PC-3 (cell line): ENCODE data around the gene SLC38A9. TPM values are rescaled to one million over a fixed set of nuclear protein-coding genes. Genes with fewer than 3 reads are reported as not detected.
A peak's percentile ranks its signal among the peaks of the same experiment; 100 is the strongest.

ENCODE experiments used
- ATAC-seq: fragments of 200-7000 bp; cut with Tn5 transposase; 2 replicates; pipeline ENCODE4 v1.9.1; 2020; ENCODE audit warnings: mild to moderate bottlenecking, moderate library complexity
- BruUV-seq: library from RNA; stranded (reverse); fragments of 400-500 nt; replicated peaks from 2 replicates; lab custom pipeline; 2021; lab: Mats Ljungman, UMichigan
- CTCF ChIA-PET: fragments of 300-600 bp; sonication (Branson Sonifier 250); formaldehyde crosslinking; loops from one replicate; lab custom pipeline; 2022; ENCODE audit warnings: antibody characterized with exemption; lab: Charles Lee
- POLR2A ChIA-PET: fragments of 300-600 bp; sonication (Branson Sonifier 250); formaldehyde crosslinking; loops from one replicate; lab custom pipeline; 2022; ENCODE audit warnings: antibody characterized with exemption; ENCODE audit not compliant: unreplicated experiment; lab: Charles Lee
- DNase-seq: peaks from one replicate; pipeline ENCODE4 v3.0.0-alpha.2; 2015
- H2AFZ ChIP-seq: fragments of 300-600 bp; sonication (generic); 2 replicates; pipeline ENCODE4 v1.6.0; 2016; ENCODE audit warnings: antibody characterized with exemption, low read length
- H3F3A ChIP-seq: fragments of 300-600 bp; sonication (generic); one replicate; pipeline ENCODE4 v1.6.0; 2017; ENCODE audit warnings: antibody characterized with exemption, low read length, control low read depth, mild to moderate bottlenecking; ENCODE audit not compliant: unreplicated experiment
- H3K27ac ChIP-seq: fragments of 300-600 bp; sonication (generic); 2 replicates; pipeline ENCODE4 v1.5.1; 2016; ENCODE audit warnings: mild to moderate bottlenecking, low read length
- H3K27me3 ChIP-seq: fragments of 300-600 bp; sonication (generic); 2 replicates; pipeline ENCODE4 v1.6.1; 2016; ENCODE audit warnings: low read length, mixed read lengths
- H3K36me3 ChIP-seq: fragments of 300-600 bp; sonication (generic); 2 replicates; pipeline ENCODE4 v1.6.1; 2016; ENCODE audit warnings: low read depth, mixed run types, low read length, mixed read lengths
- H3K4me1 ChIP-seq: fragments of 300-600 bp; sonication (generic); 2 replicates; pipeline ENCODE4 v1.5.1; 2016; ENCODE audit warnings: low read length; ENCODE audit not compliant: insufficient read depth
- H3K4me2 ChIP-seq: fragments of 300-600 bp; sonication (generic); 2 replicates; pipeline ENCODE4 v1.6.0; 2016; ENCODE audit warnings: low read length
- H3K4me3 ChIP-seq: fragments of 300-600 bp; sonication (generic); 2 replicates; pipeline ENCODE4 v1.5.1; 2016; ENCODE audit warnings: mild to moderate bottlenecking, low read length, mixed read lengths
- H3K79me2 ChIP-seq: fragments of 300-600 bp; sonication (generic); 2 replicates; pipeline ENCODE4 v1.6.1; 2017; ENCODE audit warnings: low read length, mixed read lengths
- H3K9ac ChIP-seq: fragments of 300-600 bp; sonication (generic); 2 replicates; pipeline ENCODE4 v1.6.0; 2016; ENCODE audit warnings: mild to moderate bottlenecking, low read length
- H3K9me2 ChIP-seq: fragments of 300-600 bp; sonication (generic); replicated peaks from 2 replicates; pipeline ENCODE4 v1.6.1; 2016; ENCODE audit warnings: mixed run types, low read length, mixed read lengths
- H3K9me3 ChIP-seq: fragments of 300-600 bp; sonication (generic); 2 replicates; pipeline ENCODE4 v1.6.1; 2016; ENCODE audit warnings: low read length, mixed read lengths
- H4K20me1 ChIP-seq: fragments of 300-600 bp; sonication (generic); 2 replicates; pipeline ENCODE4 v1.6.1; 2016; ENCODE audit warnings: low read length, mixed read lengths
- EZH2 ChIP-seq: fragments of 300-600 bp; sonication (generic); IDR thresholded peaks from one replicate; pipeline ENCODE4 v1.6.1; 2017; ENCODE audit warnings: antibody characterized with exemption, mild to moderate bottlenecking, low read length; ENCODE audit not compliant: unreplicated experiment
- EZH2phosphoT487 ChIP-seq: fragments of 300-600 bp; sonication (generic); IDR thresholded peaks from 2 replicates; pipeline ENCODE4 v1.6.1; 2018; ENCODE audit warnings: mild to moderate bottlenecking, antibody characterized with exemption, low read length, borderline replicate concordance
- intact Hi-C: fragments of 100-400 bp; cut with micrococcal nuclease; formaldehyde crosslinking; loops from 2 replicates; pipeline ENCODE4 v1.9.0; 2023
- total RNA-seq: library from RNA; depleted of rRNA; stranded (reverse); fragments of >200 nt; gene quantifications from 2 replicates; pipeline ENCODE4 v1.2.3, GENCODE V29; 2014
- TF ChIP-seq, protein P1 (sequence below): fragments of 300-600 bp; sonication (generic); conservative IDR thresholded peaks from 2 replicates; pipeline ENCODE4 v1.5.1; 2017; ENCODE audit warnings: antibody characterized with exemption, low read depth, mild to moderate bottlenecking, low read length

Gene SLC38A9
- total RNA-seq, 1 experiment from 2014 or later, result 12.9 TPM

DNA sequence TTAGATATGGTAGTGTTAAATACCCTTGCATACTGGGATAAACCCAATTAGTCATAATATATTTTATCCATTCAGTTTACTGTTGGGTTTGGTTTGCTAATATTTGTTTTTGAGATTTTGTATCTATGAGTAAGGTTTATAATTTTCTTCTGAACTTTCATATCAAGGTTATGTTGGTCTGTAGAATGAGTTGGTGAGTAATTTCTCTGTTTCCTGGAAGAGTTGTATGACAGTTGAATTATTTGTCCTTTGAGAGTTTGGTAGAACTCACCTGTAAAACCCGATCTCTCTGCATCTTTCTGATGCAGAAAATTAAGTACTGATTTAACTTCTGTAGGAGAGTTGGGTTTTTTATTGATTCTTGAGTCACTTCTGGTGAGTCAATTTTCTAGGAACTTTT is 46.1 kb upstream of the SLC38A9 start:
- Histone ChIP-seq H3K36me3 (no peaks in the 10 kb centered on the region), H3K9ac (0 out of 2 replicates have a peak overlapping the region, but pooled peaks have one; percentile 30), H3K9me3 (no peaks in the 10 kb centered on the region), H3K79me2 (no peaks in the 10 kb centered on the region), H3K4me3 (no peak overlapping the region; the same call in 1 of the 2 replicates), H3K9me2 (no peaks in the 10 kb centered on the region), H3F3A (peaks cover 12% of the 10 kb centered on the region), H3K27me3 (no peaks in the 10 kb centered on the region), H3K27ac (peak overlapping the region; percentile 90), H4K20me1 (no peaks in the 10 kb centered on the region), H3K4me1 (peaks cover 36% of the 10 kb centered on the region), H3K4me2 (peak overlapping the region; percentile 72), H2AFZ (0 out of 2 replicates have a peak overlapping the region, but pooled peaks have one; percentile 29)
- intact Hi-C loops, result loop anchor here (2.0 to 10.0 kb wide), 3 partner anchors 49 to 164 kb away; partner anchors contain the start of gene IL31RA
- ATAC-seq (peak; percentile 78), DNase-seq (peak; percentile 77)
- ChIA-PET CTCF (no interaction called here), POLR2A (no interaction called here)
- no TSS peak for BruUV-seq
- no peak for TF ChIP-seq EZH2
- TF ChIP-seq EZH2phosphoT487, result no peak
- TF ChIP-seq, protein P1, sequence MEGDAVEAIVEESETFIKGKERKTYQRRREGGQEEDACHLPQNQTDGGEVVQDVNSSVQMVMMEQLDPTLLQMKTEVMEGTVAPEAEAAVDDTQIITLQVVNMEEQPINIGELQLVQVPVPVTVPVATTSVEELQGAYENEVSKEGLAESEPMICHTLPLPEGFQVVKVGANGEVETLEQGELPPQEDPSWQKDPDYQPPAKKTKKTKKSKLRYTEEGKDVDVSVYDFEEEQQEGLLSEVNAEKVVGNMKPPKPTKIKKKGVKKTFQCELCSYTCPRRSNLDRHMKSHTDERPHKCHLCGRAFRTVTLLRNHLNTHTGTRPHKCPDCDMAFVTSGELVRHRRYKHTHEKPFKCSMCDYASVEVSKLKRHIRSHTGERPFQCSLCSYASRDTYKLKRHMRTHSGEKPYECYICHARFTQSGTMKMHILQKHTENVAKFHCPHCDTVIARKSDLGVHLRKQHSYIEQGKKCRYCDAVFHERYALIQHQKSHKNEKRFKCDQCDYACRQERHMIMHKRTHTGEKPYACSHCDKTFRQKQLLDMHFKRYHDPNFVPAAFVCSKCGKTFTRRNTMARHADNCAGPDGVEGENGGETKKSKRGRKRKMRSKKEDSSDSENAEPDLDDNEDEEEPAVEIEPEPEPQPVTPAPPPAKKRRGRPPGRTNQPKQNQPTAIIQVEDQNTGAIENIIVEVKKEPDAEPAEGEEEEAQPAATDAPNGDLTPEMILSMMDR, result no peak

DNA sequence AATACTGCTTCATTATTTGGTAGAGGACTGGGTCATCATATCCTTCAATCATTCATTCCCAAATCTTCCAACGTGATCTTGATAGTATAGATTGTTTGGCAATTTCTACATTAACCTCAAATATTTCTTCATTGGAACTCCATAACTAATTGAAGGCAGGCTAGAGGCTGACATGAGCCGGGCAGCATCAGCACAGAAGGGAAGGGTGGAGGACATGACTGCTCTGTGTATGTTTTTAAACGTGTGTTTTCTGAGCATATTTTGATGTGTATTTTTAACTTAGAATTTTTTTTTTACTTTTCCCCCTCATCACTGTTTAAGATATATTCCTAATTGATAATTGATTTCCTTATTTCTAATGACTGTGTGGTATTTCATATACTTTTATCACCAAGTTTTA is 38.4 kb upstream of the SLC38A9 start:
- ATAC-seq (no peak), DNase-seq (no peak)
- Histone ChIP-seq H3K27me3 (no peaks in the 10 kb centered on the region), H3K9me2 (no peaks in the 10 kb centered on the region), H3K27ac (no peak overlapping the region), H3K4me2 (no peak overlapping the region), H3K79me2 (no peaks in the 10 kb centered on the region), H3K36me3 (no peaks in the 10 kb centered on the region), H3K4me1 (0 out of 2 replicates have a peak, but pooled peaks cover 4% of the 10 kb centered on the region), H4K20me1 (no peaks in the 10 kb centered on the region), H3K9me3 (no peaks in the 10 kb centered on the region), H3F3A (no peaks in the 10 kb centered on the region), H3K9ac (no peak overlapping the region), H3K4me3 (no peak overlapping the region), H2AFZ (no peak overlapping the region)
- BruUV-seq, result no TSS peak
- intact Hi-C loops, result loop anchor here (10.0 kb wide), 1 partner anchor 104 kb away; the partner anchor contains the start of gene IL31RA
- ChIA-PET CTCF (no interaction called here), POLR2A (no interaction called here)
- TF ChIP-seq EZH2 (no peak), EZH2phosphoT487 (no peak)
- TF ChIP-seq, protein P1, result no peak

DNA sequence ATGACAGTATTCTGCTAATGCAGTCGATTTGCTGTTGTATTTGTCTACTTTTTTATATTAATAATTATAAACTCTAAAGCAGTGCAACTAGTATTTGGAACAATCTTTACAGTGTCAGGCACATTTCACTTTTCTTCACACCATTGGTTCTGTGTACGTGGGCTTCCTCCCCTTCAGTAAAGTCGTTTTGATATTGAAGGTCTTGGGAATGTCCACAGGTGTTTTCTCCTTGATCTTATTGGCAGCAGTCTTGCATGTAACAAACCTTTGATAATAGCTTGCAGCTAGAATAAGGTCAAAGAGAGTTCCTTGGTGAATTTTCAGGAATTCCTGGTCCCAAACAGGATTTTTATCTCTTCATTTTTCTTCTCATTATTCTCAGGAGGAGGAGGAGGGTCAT is 37.9 kb upstream of the SLC38A9 start:
- Histone ChIP-seq H3K9ac (no peak overlapping the region), H3K27ac (no peak overlapping the region), H3K27me3 (no peaks in the 10 kb centered on the region), H3K4me1 (0 out of 2 replicates have a peak, but pooled peaks cover 4% of the 10 kb centered on the region), H3K4me2 (no peak overlapping the region), H3K9me2 (no peaks in the 10 kb centered on the region), H3K9me3 (no peaks in the 10 kb centered on the region), H3F3A (no peaks in the 10 kb centered on the region), H4K20me1 (no peaks in the 10 kb centered on the region), H2AFZ (no peak overlapping the region), H3K36me3 (no peaks in the 10 kb centered on the region), H3K79me2 (no peaks in the 10 kb centered on the region), H3K4me3 (no peak overlapping the region)
- CTCF ChIA-PET, result no interaction called here
- BruUV-seq, result no TSS peak
- TF ChIP-seq EZH2, result no peak
- TF ChIP-seq EZH2phosphoT487, result no peak
- TF ChIP-seq, protein P1, result no peak
- POLR2A ChIA-PET, result no interaction called here
- intact Hi-C loops, result loop anchor here (10.0 kb wide), 1 partner anchor 105 kb away; the partner anchor contains the start of gene IL31RA
- DNase-seq, result no peak
- no peak for ATAC-seq
